ENCODE data around the gene UBE2G2. TPM values are rescaled to one million over a fixed set of nuclear protein-coding genes. Genes with fewer than 3 reads are reported as not detected.

Gene UBE2G2
- total and polyA plus RNA-seq, 3 donors from 2014 or later: 38.9 to 82.8 (median 73.6) TPM

- H3K9me3 ChIP-seq: no peaks in the 10 kb centered on the region
- TF ChIP-seq, protein P1, sequence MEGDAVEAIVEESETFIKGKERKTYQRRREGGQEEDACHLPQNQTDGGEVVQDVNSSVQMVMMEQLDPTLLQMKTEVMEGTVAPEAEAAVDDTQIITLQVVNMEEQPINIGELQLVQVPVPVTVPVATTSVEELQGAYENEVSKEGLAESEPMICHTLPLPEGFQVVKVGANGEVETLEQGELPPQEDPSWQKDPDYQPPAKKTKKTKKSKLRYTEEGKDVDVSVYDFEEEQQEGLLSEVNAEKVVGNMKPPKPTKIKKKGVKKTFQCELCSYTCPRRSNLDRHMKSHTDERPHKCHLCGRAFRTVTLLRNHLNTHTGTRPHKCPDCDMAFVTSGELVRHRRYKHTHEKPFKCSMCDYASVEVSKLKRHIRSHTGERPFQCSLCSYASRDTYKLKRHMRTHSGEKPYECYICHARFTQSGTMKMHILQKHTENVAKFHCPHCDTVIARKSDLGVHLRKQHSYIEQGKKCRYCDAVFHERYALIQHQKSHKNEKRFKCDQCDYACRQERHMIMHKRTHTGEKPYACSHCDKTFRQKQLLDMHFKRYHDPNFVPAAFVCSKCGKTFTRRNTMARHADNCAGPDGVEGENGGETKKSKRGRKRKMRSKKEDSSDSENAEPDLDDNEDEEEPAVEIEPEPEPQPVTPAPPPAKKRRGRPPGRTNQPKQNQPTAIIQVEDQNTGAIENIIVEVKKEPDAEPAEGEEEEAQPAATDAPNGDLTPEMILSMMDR (IDR thresholded peaks at IDR 0.05): no peak
- no peak for TF ChIP-seq POLR2A (IDR thresholded peaks at IDR 0.05)
- intact Hi-C loops (cut with DNase I; ENCODE audit: low total_unique reads): no loop called here
- no peaks in the 10 kb centered on the region for H3K36me3 ChIP-seq (ENCODE audit: low read depth, missing control alignments)
- no peak overlapping the region for H3K27ac ChIP-seq
- no peak overlapping the region for H3K4me3 ChIP-seq
- no peaks in the 10 kb centered on the region for H3K4me1 ChIP-seq
- WGBS, 2 donors: 85 to 95% methylated on average over 17 of the region's 17 CpGs
- H3K27me3 ChIP-seq: no peaks in the 10 kb centered on the region
- DNase-seq: no peak
Measured at GRCh38 chr21:44771896-44772525, 29.6 kb downstream of the UBE2G2 start.

DNA sequence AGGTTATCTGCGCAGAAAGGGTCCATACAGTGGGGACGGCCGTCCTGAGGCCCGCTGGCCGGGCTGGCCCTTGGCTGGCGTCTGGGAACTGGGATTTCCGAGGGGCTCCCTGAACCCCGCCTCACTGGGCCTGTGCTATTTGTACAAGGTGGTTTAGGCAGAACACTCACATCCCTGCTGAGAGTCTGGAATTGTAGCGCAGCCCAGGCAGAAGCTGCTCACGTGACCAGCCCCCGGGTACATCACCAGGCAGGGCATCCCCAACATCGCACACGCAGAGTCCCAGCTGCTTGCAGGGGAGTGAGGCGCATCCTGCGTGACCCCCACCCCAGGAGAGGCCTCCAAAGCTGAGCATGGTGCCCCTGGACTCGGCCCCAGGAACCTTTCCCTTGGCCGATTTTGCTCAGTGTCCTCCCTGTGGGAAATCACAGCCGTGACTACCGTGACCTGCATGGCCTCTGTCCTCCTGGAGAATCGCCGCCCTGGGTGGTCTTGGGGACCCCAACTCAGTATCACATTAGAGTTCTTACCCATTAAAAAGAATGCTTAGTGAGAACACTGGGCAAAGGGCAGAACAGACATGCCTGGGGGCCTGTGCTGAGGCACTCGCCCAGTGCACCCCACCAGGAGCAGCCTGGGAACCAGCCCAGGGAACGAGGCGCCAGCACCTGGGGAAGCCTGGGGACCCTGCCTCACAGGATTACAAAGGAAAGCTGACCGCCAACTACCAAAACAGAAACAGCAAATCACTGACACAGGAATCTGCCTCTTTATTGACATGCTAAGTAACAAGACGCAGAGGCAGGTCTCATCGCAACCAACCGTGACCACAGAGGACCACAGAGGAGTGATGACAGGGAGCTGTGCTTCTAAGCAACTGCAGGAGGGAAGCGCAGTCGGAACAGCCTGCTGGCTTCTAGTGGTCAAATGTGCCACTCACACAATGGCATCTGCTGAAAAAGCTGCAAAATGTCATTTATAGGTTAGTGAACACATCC, 33.5 kb downstream of the UBE2G2 start:
- TF ChIP-seq, protein P1 (IDR thresholded peaks at IDR 0.05): no peak
- TF ChIP-seq POLR2A (IDR thresholded peaks at IDR 0.05): no peak
- 82 to 90% methylated on average over 22 to 30 of the region's 30 CpGs for WGBS, 2 donors

DNA sequence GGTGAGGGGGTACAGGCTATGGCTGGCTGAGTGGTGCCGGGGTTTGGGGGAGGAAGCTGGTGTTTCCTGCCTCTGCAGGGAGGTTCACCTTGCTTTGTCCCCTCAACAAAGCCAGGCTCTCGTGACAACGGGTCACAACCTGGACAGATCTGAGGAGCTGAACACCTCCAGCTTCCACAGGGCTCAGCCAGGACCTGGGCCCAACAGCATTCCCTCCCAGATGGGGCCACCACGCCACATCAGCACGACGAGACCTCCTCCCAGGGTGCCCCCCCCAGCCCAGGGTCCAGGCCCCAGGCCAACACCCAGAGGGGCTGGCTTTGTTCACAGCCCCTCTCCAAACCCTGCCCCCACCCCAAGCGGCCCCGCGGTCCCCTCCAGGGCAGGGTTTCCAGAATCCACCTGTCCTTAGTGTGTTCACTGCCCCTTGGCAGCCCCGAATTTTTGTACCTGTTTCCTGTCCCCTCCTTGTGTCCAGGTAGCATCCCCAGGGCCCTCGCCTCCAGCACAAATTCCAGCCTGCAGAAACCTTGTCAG, 34.7 kb downstream of the UBE2G2 start:
- DNase-seq: no peak
- H3K4me3 ChIP-seq: no peak overlapping the region
- TF ChIP-seq POLR2A (IDR thresholded peaks at IDR 0.05): no peak
- TF ChIP-seq, protein P1 (IDR thresholded peaks at IDR 0.05): no peak
- intact Hi-C loops (cut with DNase I; ENCODE audit: low total_unique reads): no loop called here
- 87 to 92% methylated on average over 4 to 11 of the region's 11 CpGs for whole genome bisulfite sequencing, 2 donors
- peaks cover 3% of the 10 kb centered on the region for H3K4me1 ChIP-seq
- no peaks in the 10 kb centered on the region for H3K36me3 ChIP-seq (ENCODE audit: low read depth, missing control alignments)
- H3K27ac ChIP-seq: no peak overlapping the region
- H3K27me3 ChIP-seq: no peaks in the 10 kb centered on the region
- no peaks in the 10 kb centered on the region for H3K9me3 ChIP-seq

More for the DNA sequence above, 33.5 kb downstream of the UBE2G2 start:
- intact Hi-C loops (cut with DNase I; ENCODE audit: low total_unique reads): no loop called here
- H3K4me3 ChIP-seq: no peak overlapping the region
- no peak overlapping the region for H3K27ac ChIP-seq
- no peaks in the 10 kb centered on the region for H3K9me3 ChIP-seq
- H3K27me3 ChIP-seq: no peaks in the 10 kb centered on the region
- no peaks in the 10 kb centered on the region for H3K36me3 ChIP-seq (ENCODE audit: low read depth, missing control alignments)
- peaks cover 3% of the 10 kb centered on the region for H3K4me1 ChIP-seq
- DNase-seq: no peak

DNA sequence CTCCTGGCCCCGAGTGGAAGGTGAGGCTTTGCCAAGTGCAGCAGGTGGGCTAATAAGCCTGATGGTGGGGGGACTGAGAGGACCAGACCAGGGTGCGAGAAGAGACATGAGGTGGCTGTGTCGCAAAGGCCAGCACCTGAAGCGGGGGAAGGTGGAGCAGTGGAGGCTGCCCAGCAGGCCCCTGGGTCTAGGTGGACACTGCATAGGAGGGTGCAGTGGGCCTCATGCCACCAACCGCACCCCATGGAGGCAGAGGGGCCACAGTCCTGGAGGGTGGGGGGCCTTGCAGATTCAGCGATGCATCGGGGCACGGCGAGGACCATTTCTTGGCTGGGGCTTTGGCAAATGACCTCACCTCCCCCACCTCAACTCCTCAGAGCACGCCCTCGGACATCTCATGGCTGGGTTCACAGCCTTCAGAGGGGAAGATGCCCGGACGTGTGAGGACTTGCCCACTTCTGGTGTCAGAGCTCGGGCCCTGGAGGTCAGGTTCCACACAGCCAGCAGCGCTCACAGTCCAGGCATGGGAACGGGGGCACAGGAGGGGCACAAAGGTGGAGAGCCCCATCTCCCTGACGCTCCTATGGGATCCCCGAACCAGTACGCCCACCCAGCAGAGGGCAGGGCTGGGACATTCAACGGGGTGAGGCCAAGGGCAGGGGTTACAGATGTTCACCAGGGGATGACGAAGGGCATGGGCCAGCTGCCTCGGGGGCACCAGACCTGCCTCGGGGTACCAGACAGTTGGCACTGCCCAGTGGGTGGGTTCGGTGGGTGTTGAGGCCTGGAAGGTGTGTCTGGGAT, 35.4 kb downstream of the UBE2G2 start:
- Histone ChIP-seq H3K27me3 (no peaks in the 10 kb centered on the region), H3K4me1 (peaks cover 3% of the 10 kb centered on the region), H3K9me3 (no peaks in the 10 kb centered on the region), H3K27ac (no peak overlapping the region), H3K36me3 (ENCODE audit: low read depth, missing control alignments) (no peaks in the 10 kb centered on the region), H3K4me3 (no peak overlapping the region)
- intact Hi-C loops (cut with DNase I; ENCODE audit: low total_unique reads): no loop called here
- DNase-seq: no peak
- WGBS, 2 donors: 83 to 91% methylated on average over 12 to 24 of the region's 24 CpGs
- TF ChIP-seq, protein P1 (IDR thresholded peaks at IDR 0.05): no peak
